Right lobe of liver (tissue), 6 donors: ENCODE data around the gene CHMP6. TPM values are rescaled to one million over a fixed set of nuclear protein-coding genes. Genes with fewer than 3 reads are reported as not detected.
"Not testable (repeated sequence)": the region's sequence is repeated elsewhere in the genome, so short reads cannot be mapped to it uniquely, and the experiment has no call there.

Experiments used
- ATAC-seq, 4 donors: fragments of 200-7000 bp; cut with Tn5 transposase; one replicate each; pipeline ENCODE4 v1.9.1; 2020; ENCODE audit warnings: mild to moderate bottlenecking in 4 of 4, moderate library complexity in 4 of 4
- DNase-seq, 3 donors: peaks; one replicate each; pipeline ENCODE4 v3.0.0-alpha.2; 2020
- H3K27ac ChIP-seq, 3 donors: fragments of 200-600 bp; one replicate each; pipeline ENCODE4 v1.8.0; 2022
- H3K27me3 ChIP-seq, 2 donors: fragments of 200-600 bp; one replicate each; pipeline ENCODE4 v1.8.0; 2022
- H3K36me3 ChIP-seq, 4 donors: fragments of 200-600 bp; sonication (generic) in 1 of 4; one replicate each; pipeline versions ENCODE4 v1.5.1 to v1.8.0; 2017 to 2022; ENCODE audit warnings: control low read depth in 1 of 4
- H3K4me1 ChIP-seq, 4 donors: fragments of 200-600 bp; sonication (generic) in 1 of 4; one replicate each; pipeline versions ENCODE4 v1.5.1 to v1.8.0; 2017 to 2022; ENCODE audit warnings: control low read depth in 1 of 4
- H3K4me3 ChIP-seq, 3 donors: fragments of 200-600 bp; one replicate each; pipeline ENCODE4 v1.8.0; 2022
- H3K9me3 ChIP-seq, 4 donors: fragments of 200-600 bp; sonication (generic) in 1 of 4; one replicate each; pipeline versions ENCODE4 v1.5.1 to v1.8.0; 2017 to 2022; ENCODE audit warnings: control low read depth in 1 of 4
- POLR2A ChIP-seq: fragments of 450-650 bp; IDR thresholded peaks from one replicate; pipeline ENCODE4 v1.6.1; 2017; ENCODE audit warnings: antibody characterized with exemption, mild to moderate bottlenecking
- WGBS: methylation state at CpG from one replicate; pipeline ENCODE4 v1.1.6; 2018; ENCODE audit warnings: low coverage, low lambda C conversion rate; ENCODE audit not compliant: insufficient coverage; ENCODE audit errors: missing lambda C conversion rate; 5-methylcytosine and 5-hydroxymethylcytosine counted together
- intact Hi-C, 2 donors: fragments of 100-400 bp; cut with DNase I; formaldehyde crosslinking; loops; one replicate each; pipeline versions ENCODE4 v1.11.2 to v1.14.1; 2022
- total RNA-seq, 6 experiments: library from RNA; depleted of rRNA in 2 of 6; stranded (reverse); fragments of >200 nt in 2 of 6; fragmentation: NEBNext Ultra II Directional in 3 of 6; extraction: Animal tissue kit (Norgen Biotek cat#: 25700) in 3 of 6; gene quantifications; one replicate each; pipeline versions ENCODE4 v1.1.0 to v1.2.4, GENCODE V29; 2016 to 2023
- TF ChIP-seq, protein P1 (sequence below), 4 donors: fragments of 200-600 bp in 3 of 4; fragments of 450-650 bp in 1 of 4; IDR thresholded peaks; one replicate each; pipeline versions ENCODE4 v1.5.1 to v1.8.0; 2016 to 2022; ENCODE audit warnings: antibody characterized with exemption in 4 of 4, mild to moderate bottlenecking in 2 of 4
- donor health status: DM: no; HTN: yes; CAD: no.
- donor health status: DM: no; HTN: no; CAD: no.
- donor health status: DM: no; HTN: no; CAD: no.
- donor health status: DM: no; HTN: yes; CAD: no.
- donor health status: DM: no; HTN: yes; CAD: no.

The CHMP6 gene
- total RNA-seq, 6 experiments from 2014 or later: 13.4 to 27.8 (median 15.6) TPM

GRCh38 chr17:81012574-81013447 lies 21.2 kb downstream of the CHMP6 start:
- ATAC-seq (no peak), DNase-seq (no peak)
- no peaks in the 10 kb centered on the region for H3K27me3 ChIP-seq
- peaks cover 0 to 5% (median 0%) of the 10 kb centered on the region in 4 donors for H3K4me1 ChIP-seq
- H3K36me3 ChIP-seq: no peaks in the 10 kb centered on the region
- intact Hi-C loops: no loop called here
- no peak overlapping the region for H3K27ac ChIP-seq
- H3K4me3 ChIP-seq: no peak overlapping the region
- TF ChIP-seq, protein P1, sequence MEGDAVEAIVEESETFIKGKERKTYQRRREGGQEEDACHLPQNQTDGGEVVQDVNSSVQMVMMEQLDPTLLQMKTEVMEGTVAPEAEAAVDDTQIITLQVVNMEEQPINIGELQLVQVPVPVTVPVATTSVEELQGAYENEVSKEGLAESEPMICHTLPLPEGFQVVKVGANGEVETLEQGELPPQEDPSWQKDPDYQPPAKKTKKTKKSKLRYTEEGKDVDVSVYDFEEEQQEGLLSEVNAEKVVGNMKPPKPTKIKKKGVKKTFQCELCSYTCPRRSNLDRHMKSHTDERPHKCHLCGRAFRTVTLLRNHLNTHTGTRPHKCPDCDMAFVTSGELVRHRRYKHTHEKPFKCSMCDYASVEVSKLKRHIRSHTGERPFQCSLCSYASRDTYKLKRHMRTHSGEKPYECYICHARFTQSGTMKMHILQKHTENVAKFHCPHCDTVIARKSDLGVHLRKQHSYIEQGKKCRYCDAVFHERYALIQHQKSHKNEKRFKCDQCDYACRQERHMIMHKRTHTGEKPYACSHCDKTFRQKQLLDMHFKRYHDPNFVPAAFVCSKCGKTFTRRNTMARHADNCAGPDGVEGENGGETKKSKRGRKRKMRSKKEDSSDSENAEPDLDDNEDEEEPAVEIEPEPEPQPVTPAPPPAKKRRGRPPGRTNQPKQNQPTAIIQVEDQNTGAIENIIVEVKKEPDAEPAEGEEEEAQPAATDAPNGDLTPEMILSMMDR (IDR thresholded peaks at IDR 0.05): no peak
- no peak for TF ChIP-seq POLR2A
- no peaks in the 10 kb centered on the region for H3K9me3 ChIP-seq
- WGBS: 91% methylated on average over 3 of the region's 13 CpGs

- Histone ChIP-seq H3K4me3 (no peak overlapping the region), H3K27ac (no peak overlapping the region), H3K36me3 (no peaks in the 10 kb centered on the region), H3K27me3 (no peaks in the 10 kb centered on the region), H3K4me1 (peaks cover 0 to 5% (median 0%) of the 10 kb centered on the region in 4 donors), H3K9me3 (no peaks in the 10 kb centered on the region)
- DNase-seq (no peak), ATAC-seq (no peak)
- whole genome bisulfite sequencing: 66% methylated on average over 4 of the region's 6 CpGs
- TF ChIP-seq, protein P1 (IDR thresholded peaks at IDR 0.05): no peak
- TF ChIP-seq POLR2A: no peak
- intact Hi-C loops: no loop called here
These were observed 22.0 kb downstream of the CHMP6 start for GRCh38 chr17:81013642-81014041.

DNA sequence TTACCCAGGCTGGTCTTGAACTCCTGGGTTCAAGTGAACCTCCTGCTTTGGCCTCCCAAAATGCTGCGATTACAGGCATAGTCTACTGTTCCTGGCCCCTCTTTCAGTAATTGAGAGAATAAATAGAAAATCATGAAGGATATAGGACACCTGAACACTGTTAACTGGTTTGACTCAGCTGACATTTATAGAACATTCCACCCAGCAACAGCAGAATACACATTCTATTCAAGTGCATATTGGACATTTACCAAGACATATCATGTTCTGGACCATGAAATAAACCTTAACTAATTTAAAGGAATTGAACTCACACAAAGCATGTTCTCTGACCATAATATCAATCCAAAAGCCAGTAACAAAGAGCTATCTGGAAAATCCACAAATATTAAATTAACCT lies 23.5 kb downstream of the CHMP6 start:
- TF ChIP-seq, protein P1 (IDR thresholded peaks at IDR 0.05): no peak
- TF ChIP-seq POLR2A: no peak
- no peak overlapping the region for H3K4me3 ChIP-seq
- no peaks in the 10 kb centered on the region for H3K36me3 ChIP-seq
- DNase-seq (no peak), ATAC-seq (no peak)
- WGBS: 100% methylated on average over 1 of the region's 1 CpG
- H3K27ac ChIP-seq: no peak overlapping the region
- intact Hi-C loops: no loop called here
- no peaks in the 10 kb centered on the region for H3K27me3 ChIP-seq
- no peaks in the 10 kb centered on the region for H3K9me3 ChIP-seq
- peaks cover 0 to 5% (median 0%) of the 10 kb centered on the region in 4 donors for H3K4me1 ChIP-seq

GRCh38 chr17:81016575-81016974 lies 24.9 kb downstream of the CHMP6 start:
- TF ChIP-seq, protein P1 (IDR thresholded peaks at IDR 0.05): no peak
- TF ChIP-seq POLR2A: no peak
- ATAC-seq (no peak), DNase-seq (no peak)
- no peaks in the 10 kb centered on the region for H3K27me3 ChIP-seq
- WGBS: 58% methylated on average over 2 of the region's 2 CpGs
- no peak overlapping the region for H3K4me3 ChIP-seq
- H3K36me3 ChIP-seq: no peaks in the 10 kb centered on the region
- H3K27ac ChIP-seq: no peak overlapping the region
- no peaks in the 10 kb centered on the region for H3K4me1 ChIP-seq
- no peaks in the 10 kb centered on the region for H3K9me3 ChIP-seq
- intact Hi-C loops: no loop called here

GRCh38 chr17:81017330-81017729 lies 25.7 kb downstream of the CHMP6 start:
- H3K4me3 ChIP-seq, intact Hi-C loops, H3K27me3 ChIP-seq, H3K4me1 ChIP-seq, H3K36me3 ChIP-seq, H3K9me3 ChIP-seq, ATAC-seq, DNase-seq: not testable (repeated sequence)
- 82% methylated on average over 3 of the region's 4 CpGs for WGBS
- peak overlapping the region in 2 of 3 donors; percentile 66 to 75 for H3K27ac ChIP-seq
